ENCODE results near the gene MTA1. TPM values are rescaled to one million over a fixed set of nuclear protein-coding genes. Genes with fewer than 3 reads are reported as not detected.
A peak's percentile ranks its signal among the peaks of the same experiment; 100 is the strongest.

Gene MTA1
- total and polyA plus RNA-seq, 2 of the 8 experiments (the other 6 are each of a cell fraction or from before 2014, with no cell fraction given), result 73.9 to 221 TPM

DNA sequence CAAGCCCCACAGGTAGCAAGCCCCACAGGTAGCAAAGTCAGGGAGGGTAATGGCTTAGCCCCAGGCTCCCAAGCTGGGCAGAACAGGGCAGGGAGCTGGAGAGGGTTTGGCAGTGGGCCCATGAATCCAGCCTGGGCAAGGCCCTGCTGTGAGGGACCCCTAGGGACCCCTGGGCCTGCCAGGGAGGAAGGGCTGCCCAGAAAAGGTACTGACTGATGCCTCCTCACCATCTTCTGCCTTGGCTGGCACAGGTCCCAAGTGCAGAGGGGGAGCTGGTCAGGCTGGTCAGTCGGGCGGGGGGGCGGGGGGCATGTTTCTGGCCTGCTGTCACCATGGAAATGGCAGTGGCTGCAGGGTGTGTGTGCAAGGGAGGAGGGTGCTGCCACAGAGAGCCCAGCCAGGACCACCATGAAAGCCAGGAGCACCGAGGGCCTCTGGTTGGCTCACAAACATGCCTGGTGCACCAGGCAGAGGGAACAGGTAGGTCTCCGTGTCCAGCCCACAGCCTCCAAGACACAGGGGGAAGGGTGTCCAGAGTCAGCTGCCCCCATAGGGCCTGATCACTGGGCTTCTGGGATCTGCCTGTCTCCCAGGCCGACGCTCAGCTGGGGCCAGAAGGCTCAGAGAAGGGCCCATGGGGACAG is 53.5 kb downstream of the MTA1 start:
- no peak for FAIRE-seq
- Histone ChIP-seq H3K23me2 (ENCODE audit: low read depth, low read length) (peaks cover 14% of the 10 kb centered on the region; the same call in 1 of the 2 replicates), H2AFZ (ENCODE audit: low read length) (no peak overlapping the region), H2BK12ac (ENCODE audit: low read depth, low read length) (no peak overlapping the region), H3K23ac (ENCODE audit: insufficient read length) (no peak overlapping the region), H3K79me1 (ENCODE audit: low read depth, low read length) (no peaks in the 10 kb centered on the region), H3K56ac (replicated peaks; ENCODE audit: insufficient read length, low read depth, low read length) (no peak overlapping the region), H3K14ac (ENCODE audit: insufficient read length) (no peak overlapping the region), H3K9me3 (ENCODE audit: insufficient read depth in 2 of 2, low read depth in 1 of 2, low read length in 1 of 2) (no peaks in the 10 kb centered on the region), H2BK120ac (replicated peaks; ENCODE audit: low read depth, low read length) (no peak overlapping the region), H3K9ac (replicated peaks in 1 of 4; ENCODE audit: extremely low read depth in 1 of 4, low read depth in 3 of 4, low read length in 3 of 4) (no peak overlapping the region), H4K20me1 (replicated peaks in 1 of 2; ENCODE audit: control insufficient read depth in 1 of 2, insufficient read depth in 2 of 2, low read length in 2 of 2) (peaks cover 6 to 30% of the 10 kb centered on the region in 2 experiments), H3K18ac (ENCODE audit: extremely low read depth, low read length) (no peak overlapping the region; the same call in 1 of the 2 replicates), H3K79me2 (ENCODE audit: control insufficient read depth in 1 of 2, insufficient read depth in 2 of 2, low read length in 2 of 2) (no peaks in the 10 kb centered on the region), H3K36me3 (ENCODE audit: control insufficient read depth in 2 of 4, insufficient read depth in 4 of 4, low read length in 3 of 4) (peaks cover 0 to 15% (median 3%) of the 10 kb centered on the region in 4 experiments; a peak in 3 of 8 replicates), H4K91ac (replicated peaks; ENCODE audit: insufficient read length, low read length) (no peak overlapping the region), H3K27ac (ENCODE audit: low read depth, low read length) (no peak overlapping the region), H2AK5ac (ENCODE audit: low read depth, low read length) (no peak overlapping the region), H3K4me1 (replicated peaks in 1 of 4; ENCODE audit: control insufficient read depth in 3 of 4, insufficient read depth in 4 of 4, low read length in 3 of 4) (peaks cover 0 to 33% (median 19%) of the 10 kb centered on the region in 4 experiments; a peak in 6 of 7 replicates), H3K4me2 (ENCODE audit: insufficient read depth in 1 of 2, low read depth in 2 of 2, low read length in 2 of 2) (peak overlapping the region; percentile 33 to 89), H4K5ac (ENCODE audit: insufficient read length, low read depth, low read length) (no peak overlapping the region), H2BK15ac (ENCODE audit: low read length) (0 out of 2 replicates have a peak overlapping the region, but pooled peaks have one; percentile 61), H3K27me3 (replicated peaks in 1 of 4; ENCODE audit: control insufficient read depth in 3 of 4, extremely low read depth in 1 of 4, insufficient read depth in 3 of 4, low read length in 3 of 4) (peaks cover 27 to 41% (median 34%) of the 10 kb centered on the region in 4 experiments; a peak in 6 of 7 replicates), H3K4me3 (ENCODE audit: extremely low read depth in 1 of 4, insufficient read depth in 2 of 4, low read depth in 3 of 4, low read length in 4 of 4) (peak overlapping the region in 2 of 4 experiments; percentile 13 to 65; a peak in 4 of 8 replicates), H2BK5ac (ENCODE audit: low read depth, low read length) (no peak overlapping the region), H4K8ac (ENCODE audit: extremely low read depth, insufficient read depth, low read length) (no peak overlapping the region), H3K4ac (replicated peaks; ENCODE audit: insufficient read length, low read depth, low read length) (no peak overlapping the region), H2BK20ac (ENCODE audit: low read length) (no peak overlapping the region)
- WGBS, 2 experiments (ENCODE audit: extremely low coverage in 1 of 2, insufficient coverage in 1 of 2, insufficient read length in 1 of 2, insufficient replicate concordance in 2 of 2, low coverage in 1 of 2, low lambda C conversion rate in 2 of 2, missing lambda C conversion rate in 1 of 2), result 63% methylated on average over 4 of the region's 7 CpGs; no CpG with 5 or more reads in 1 of the 2 experiments
- POLR2A ChIA-PET (ENCODE audit: partially characterized antibody), result interaction anchor here (0.9 to 2.1 kb wide), 6 partner anchors 9 to 70 kb away, joined by 3 to 6 read pairs (median 4); no protein-coding TSS in a partner anchor
- CTCF ChIA-PET (ENCODE audit: partially characterized antibody), result interaction anchor here (1.2 to 5.1 kb wide), 7 partner anchors 10 to 102 kb away, joined by 5 to 70 read pairs (median 17); partner anchors contain the start of gene CRIP1
- DNase-seq (ENCODE audit: low read depth in 1 of 2, low spot score in 2 of 2), result no peak
- no peak for TF ChIP-seq CREB1 (IDR thresholded peaks at IDR 0.05)
- TF ChIP-seq RFX5 (IDR thresholded peaks at IDR 0.05; ENCODE audit: borderline replicate concordance, low read depth, low read length), result no peak
- TF ChIP-seq PHF8 (conservative IDR thresholded peaks at IDR 0.05; ENCODE audit: low read depth, low read length), result no peak
- no peak for TF ChIP-seq RXRA (IDR thresholded peaks at IDR 0.05; ENCODE audit: insufficient read depth, low read depth, low read length)
- TF ChIP-seq POLR2A (IDR thresholded peaks at IDR 0.05; ENCODE audit: control extremely low read depth in 1 of 2, low read depth in 2 of 2, low read length in 2 of 2), result no peak
- TF ChIP-seq SIX5 (IDR thresholded peaks at IDR 0.05; ENCODE audit: low read depth, low read length), result no peak
- TF ChIP-seq EP300 (IDR thresholded peaks at IDR 0.05; ENCODE audit: borderline replicate concordance in 1 of 2, low read depth in 2 of 2, low read length in 2 of 2), result no peak
- no peak for TF ChIP-seq KDM5A (IDR thresholded peaks at IDR 0.05; ENCODE audit: low read length)
- no peak for TF ChIP-seq ATF2 (IDR thresholded peaks at IDR 0.05; ENCODE audit: low read length)
- no peak for TF ChIP-seq SAP30 (IDR thresholded peaks at IDR 0.05; ENCODE audit: insufficient read depth, insufficient replicate concordance, low read length)

Measured in H1 (cell line).